GM19240 (cell line): ENCODE measurements around the gene NCMAP.
A peak's percentile ranks its signal among the peaks of the same experiment; 100 is the strongest.

Source experiments
- DNase-seq: peaks from one replicate; pipeline ENCODE4 v3.0.0; 2011; ENCODE audit warnings: low spot score; ENCODE audit not compliant: insufficient read length

NCMAP gene

DNA sequence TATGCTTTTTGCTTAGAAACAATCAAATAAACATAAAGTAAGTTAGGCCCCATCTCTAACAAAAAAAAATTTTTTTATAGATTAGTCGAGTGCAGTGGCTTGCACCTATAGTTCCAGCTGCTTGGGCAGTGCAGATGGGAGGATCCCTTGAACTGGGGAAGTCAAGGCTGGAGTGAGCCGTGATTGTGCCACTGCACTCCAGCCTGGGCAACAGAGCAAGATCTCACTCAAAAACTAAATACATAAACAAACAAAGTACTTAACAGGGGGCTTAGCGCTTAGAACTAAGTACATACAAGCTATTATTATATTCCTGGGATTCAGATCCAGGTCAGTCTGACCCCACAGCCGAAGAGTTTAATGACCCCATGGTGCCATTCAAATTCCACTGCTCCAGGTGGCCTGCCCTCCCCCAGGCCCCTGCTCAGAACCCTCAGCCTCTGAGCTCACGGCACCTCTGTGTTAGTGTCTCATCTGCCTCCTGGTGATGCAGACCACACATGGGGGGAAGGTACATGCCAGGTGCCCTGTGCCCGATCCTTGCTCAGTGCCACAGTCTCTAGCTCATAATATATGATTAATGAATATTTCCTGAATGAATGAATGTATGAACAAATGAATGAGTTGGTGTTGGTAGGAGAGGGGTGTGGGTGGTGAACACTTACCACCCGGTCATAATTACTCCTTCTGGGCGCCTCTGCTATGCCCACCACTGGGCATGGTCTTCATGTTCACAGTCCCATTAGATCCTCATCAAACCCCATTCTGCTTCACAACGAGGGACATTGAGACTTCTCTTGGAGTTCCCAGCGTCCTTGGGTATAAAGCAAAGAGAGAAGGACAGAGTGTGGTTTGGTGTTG lies 14.6 kb downstream of the NCMAP start:
- DNase-seq = no peak

DNA sequence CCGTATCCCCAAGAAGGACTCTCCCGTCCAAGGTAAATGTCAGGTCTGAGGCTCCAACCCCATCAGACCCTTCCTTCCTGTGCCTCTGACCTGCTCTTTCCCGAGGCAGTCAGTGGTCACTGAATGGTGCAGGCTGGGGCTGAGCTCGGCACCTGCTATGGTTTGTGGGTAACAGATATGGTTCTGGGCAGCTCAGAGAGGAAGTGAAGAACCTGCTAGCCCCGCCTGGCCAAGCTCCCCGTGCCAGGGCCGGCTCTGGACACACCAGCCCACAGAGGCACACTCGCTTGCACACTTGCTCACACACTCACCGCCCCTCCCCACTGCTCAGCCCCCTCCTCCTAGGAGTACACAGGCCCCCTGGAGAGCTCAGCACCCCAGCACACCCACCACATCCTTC lies 16.4 kb downstream of the NCMAP start:
- no peak for DNase-seq

DNA sequence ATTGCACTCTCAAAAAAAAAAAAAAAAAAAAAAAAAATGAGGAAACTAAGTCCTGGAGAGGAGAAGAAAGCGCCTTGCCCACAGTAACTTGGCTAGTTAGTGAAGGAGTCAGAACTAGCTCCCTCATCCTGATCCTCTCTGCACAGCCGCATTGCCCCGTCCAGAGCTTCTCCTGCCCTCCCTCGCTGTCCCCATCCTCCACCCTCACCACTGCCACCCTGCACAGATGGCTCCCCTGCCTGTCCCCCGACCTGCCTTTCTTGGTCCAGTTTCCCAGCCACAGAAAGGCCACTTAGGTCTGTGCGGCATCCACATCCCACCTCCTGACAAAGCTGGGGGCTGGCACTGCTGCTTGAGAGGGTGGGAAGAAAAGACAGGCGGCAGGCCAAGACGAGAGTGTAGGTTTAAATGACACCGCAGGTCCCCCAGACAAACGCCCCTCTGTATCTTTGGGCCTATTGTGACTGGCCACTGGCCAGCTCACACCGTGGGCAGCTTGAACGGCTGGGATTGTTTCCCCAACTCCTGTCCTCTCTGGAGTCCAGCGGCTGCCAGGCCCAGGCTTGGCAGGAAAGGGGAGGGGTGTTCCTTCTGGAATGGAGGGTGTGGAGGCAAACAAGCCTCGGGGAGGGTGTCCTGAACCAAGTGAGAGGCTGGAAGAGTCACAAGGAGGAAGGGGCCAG lies 20.2 kb downstream of the NCMAP start:
- no peak for DNase-seq

DNA sequence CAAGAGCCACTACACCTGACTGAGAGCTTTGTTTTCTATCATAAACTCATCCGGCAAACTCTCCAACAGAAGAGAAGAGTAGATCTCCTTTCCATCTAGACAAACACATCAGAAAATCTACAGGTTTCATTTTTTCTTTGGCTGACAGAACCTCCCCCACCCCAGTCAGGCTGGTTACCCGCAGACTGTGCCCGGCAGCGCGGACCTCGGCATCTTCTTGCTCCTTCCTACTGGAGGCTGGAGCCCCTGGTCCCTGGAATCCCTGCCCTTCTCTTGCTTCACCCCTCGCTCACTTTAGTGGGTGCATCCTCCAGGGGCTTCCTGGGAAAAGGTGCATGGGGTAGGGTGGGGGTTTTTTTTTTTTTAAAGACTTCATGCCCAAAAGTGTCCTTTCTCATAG lies 23.0 kb downstream of the NCMAP start:
- no peak for DNase-seq

DNA sequence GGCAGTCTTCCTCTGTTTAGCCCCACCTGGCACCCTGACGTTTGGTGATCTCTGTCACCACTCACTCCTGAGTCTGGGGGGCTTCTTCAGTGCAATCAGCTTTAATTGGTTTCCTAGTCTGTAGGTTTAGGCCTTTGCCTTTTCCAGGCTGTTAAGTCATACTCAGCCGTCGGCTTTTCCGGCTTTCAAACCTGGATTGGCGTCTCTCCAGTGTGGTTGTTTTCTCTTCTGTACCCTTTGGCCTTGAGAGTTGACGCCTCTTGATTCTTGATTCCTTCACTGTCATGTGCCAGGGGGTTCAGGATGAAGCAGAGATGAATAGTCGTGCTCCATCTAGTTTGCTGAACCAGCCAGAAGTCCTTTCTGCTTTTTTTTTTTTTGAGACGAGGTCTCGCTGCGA lies 24.9 kb downstream of the NCMAP start:
- no peak for DNase-seq

DNA sequence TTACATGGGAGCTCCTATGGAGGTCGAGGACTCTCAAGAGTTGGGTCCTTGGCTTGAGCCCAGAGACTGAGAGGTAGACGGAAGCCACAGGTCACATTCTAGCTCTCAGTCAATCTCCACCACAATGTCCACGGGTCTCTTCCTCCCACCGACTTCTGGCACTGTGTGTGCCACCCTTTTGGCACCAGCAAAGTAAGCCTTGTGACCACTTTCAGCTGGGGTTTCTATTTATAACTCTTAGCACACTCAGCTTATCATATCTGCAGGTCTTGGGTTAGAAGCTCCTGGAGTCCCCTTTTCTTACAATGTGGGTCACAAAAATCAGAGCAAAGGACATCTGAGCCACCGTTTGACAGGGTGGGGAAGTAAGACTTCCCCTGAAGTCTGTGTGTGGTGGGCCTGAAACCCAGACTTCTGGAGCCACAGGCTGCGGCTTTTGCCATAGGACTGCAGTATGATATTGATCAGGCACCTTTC lies 28.3 kb downstream of the NCMAP start:
- DNase-seq = no peak

DNA sequence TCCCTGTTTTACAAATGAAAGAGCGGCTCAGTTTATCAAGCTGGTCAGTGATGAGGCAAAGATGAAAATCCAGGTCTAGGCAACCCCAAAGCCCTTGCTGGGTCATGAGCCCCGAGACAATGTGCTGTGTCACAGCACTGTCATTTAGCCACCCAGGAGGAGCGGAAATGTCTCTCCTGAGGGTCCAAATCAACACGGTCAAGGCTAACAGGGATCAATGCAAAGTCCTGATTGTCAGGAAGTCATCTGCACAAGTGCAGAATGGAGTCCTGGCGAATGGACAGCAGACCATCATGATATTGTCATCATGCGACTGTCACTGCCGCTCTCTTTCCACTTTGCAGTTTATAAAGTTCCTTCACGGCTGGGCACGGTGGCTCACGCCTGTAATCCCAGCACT lies 30.2 kb downstream of the NCMAP start:
- DNase-seq = no peak

DNA sequence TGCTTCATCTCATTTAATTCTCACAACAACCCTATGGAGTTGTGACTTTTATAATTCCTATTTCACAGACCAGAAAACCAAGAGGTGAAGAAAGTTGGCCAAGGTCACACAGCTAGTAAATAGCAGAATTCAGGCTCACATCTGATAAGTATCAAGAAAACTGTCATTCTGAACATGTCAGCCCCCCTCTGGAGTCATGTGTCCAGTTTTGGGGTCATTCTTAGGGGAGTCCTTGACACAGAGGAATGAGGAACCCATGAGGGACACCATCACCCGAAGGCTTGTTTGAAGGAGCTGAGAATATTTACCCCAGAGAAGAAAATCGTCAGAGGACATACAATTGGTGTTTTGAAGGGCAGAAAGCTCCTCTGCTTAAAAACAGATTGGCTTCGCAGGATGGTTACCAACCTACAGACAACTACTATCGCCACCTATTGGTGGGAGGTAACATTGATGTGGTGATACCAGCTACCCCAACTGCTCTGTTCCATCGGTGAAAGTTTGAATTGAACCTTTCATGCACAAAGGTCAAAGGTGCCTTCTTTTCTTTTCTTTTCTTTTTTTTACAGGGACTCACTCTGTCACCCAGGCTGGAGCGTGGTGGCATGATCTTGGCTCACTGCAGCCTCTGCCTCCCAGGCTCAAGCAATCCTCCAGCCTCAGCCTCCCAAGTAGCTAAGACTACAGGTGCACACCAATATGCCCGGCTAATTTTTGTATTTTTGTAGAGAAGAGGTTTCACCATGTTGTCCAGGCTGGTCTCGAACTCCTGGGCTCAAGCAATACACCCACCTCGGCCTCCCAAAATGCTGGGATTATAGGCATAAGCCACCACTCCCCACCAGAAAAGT lies 31.3 kb downstream of the NCMAP start:
- peak; percentile 68 for DNase-seq

DNA sequence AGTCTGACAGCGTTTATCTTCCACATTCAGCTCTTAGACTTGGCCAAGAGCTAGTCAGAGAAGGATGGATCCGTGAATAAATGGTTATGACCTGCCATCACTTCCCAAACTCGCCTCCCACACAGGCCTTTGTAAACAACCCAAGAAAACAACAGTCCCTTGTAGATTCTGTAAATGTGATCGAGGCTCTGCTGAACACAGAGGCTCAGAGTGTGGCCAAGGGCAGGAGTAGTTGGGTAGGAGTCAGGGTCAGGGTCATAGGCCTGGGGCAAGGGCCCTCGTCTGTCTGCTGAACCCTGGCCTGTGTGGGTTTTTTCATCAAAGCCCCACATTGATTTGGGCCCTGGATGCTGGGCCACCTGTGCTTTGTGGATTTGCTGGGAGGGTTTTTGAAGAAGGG lies 32.7 kb downstream of the NCMAP start:
- DNase-seq = no peak

DNA sequence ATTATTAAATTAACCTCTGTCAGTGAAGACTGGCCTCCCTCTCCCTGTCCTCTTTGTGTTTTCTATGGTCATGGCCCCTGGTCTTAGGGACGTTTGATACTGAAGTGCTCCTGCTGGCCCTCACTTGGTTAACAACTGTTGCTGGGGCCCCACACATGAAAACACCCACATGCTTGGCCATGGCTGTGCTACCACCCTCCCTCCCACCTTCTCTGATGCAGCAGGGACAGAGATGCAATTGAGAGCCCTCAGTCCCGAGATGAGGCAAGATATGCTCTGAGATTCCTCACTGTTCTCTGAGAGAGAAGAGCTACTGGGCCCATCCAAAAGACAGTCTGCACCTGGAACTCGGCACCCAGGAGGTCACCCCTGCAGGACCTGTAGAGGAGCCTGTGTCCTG lies 33.3 kb downstream of the NCMAP start:
- DNase-seq = no peak

DNA sequence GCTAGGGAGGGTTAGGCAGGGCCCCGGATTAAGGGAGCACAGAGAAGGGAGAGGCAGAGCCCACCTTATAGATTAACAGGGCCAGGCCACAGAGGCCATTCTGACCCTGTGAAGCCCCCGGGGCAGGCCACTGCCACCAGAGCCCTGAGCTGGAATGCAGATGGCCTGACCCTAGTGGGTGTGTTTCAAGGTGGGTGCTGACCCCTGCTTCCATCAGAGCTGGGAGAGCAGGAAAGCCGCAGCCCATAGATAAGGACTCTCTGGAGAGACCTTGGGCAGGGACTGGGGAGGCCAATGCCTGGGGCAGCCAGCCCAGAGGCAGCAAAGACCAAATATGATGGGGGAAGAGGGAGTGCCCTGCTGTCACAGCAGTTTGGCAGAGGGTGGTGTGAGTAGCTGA lies 35.9 kb downstream of the NCMAP start:
- DNase-seq = no peak

DNA sequence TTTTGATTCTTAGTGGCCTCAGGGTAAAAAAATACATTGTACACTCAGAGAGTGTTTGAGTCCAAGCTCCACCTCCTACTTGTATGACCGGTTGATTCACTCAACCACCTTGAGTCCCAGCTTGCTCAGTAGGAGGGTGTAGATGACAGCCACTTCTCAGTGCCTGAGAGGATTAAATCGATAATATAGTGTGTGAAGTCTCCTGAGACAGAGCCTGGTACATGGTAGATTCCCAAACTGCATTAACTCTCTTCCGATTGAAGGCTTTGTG lies 38.4 kb downstream of the NCMAP start:
- no peak for DNase-seq

DNA sequence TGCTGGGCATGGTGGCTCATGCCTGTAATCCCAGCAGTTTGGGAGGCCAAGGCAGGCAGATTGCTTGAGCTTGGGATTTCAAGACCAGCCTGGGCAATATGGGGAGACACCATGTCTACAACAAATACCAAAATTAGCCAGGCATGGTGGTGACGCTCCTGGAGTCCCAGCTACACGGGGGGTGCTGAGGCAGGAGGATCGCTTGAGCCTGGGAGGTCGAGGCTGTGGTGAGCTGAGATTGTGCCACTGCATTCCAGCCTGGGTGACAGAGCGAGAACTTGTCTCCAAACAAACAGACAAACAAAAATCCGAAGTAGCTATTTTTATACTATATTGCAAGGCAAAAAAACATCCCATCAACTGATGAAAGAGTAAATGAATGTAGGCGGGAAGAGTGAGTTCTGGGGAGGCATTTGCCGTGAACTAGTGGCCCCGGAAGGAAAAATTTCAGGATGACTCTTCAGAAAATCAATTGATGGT lies 40.6 kb downstream of the NCMAP start:
- DNase-seq = no peak

DNA sequence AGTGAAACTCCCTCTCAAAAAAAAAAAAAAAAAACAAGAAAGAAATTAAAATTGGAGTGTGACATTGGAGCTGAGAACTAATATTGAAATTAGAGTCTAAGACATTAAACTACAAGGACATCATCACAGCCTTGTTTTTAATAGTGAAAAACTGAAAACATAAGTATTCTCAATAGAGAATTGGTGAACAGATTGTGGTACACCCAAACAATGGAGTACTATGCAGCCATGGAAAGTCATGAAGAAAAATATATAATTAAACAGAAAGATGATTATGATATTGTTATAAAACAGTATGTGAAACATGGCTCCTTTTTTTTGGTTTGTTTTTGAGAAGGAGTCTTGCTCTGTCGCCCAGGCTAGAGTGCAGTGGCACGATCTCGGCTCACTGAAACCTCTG lies 43.4 kb downstream of the NCMAP start:
- DNase-seq = no peak

DNA sequence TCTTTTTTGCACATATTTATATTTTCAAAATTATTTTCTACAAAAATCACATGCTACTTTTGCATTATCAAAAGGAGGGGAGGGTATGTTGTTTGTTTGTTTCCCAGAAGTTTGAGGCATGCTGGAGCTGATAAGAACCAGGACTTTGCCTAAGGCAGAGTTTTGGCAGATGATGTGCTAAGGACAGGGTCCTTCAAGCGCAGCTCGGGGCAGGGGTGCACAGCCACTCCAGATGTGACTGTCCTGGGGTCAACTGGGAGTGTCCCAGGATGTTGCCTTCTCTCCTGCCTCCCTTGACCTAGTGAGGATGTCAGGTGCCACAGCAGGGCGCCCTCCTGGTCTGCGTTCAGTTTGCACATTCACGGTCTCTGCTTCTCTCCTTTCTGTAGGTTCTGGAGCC lies 44.7 kb downstream of the NCMAP start:
- no peak for DNase-seq

DNA sequence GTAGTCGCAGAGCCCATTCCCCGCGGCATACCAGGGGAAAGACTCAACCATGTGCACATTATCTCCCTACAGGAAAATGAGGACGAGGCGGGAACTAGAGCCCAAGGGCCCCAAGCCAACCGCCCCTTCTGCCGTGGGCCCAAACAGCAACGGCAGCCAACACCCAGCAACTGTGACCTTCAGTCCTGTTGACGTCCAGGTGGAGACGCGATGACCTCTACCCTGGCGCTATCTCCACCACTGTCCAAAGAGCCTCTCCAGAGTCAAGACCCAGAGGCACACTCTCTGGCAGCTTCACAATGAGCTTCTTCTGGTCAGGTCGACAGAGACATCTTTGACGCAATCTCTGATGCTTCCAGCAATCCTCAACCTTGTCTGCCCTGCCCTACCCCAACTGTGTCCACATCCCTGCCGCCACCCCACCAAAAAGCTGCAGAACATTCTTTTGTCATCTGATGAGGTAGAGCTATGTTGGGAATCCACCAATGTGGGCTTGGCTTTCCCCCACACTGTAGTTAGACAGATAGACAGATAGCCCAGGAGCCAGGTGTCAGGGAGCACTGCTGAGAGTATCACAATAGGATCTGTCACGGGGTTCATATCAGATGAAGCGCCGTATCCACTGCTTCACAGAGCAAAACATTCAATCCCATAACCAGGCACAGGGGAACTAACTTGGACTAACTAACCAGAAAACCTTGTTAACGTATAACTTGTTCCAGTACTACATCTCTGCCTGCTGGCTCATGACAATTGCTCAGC lies 49.8 kb downstream of the NCMAP start:
- no peak for DNase-seq

DNA sequence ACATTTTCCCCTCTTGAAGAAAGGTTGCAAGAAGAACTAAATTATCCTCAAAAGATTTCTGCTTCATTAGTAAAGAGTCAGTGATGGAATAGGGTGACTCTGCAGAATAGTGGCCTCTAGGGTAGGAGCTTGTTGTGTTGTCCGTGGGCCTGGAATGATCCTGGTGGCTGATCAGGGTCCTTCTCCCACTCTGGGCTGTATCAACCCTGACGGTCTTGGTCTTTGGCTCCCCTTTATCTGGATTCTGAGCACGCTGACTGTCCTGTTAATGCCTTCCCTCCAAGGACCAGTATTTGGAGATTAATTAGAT lies 50.4 kb downstream of the NCMAP start:
- no peak for DNase-seq

DNA sequence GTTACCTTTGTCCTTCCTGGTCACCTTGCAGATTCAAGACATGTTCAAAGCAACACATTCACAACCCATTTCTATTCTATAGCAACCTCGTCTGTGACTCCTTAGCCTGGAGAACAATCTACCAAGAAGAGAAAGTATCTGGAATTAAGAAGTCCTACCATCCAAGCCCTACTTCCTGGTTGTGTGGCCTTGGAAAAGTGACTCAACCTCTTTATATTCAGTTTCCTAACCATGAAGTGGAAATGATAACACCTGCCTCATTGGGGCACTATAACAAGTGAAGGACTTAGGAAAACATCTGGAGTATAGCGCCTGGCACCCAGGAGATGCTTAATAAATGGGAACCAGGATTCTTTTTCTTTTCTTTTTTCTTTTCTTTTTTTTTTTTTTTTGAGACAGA lies 50.7 kb downstream of the NCMAP start:
- no peak for DNase-seq

DNA sequence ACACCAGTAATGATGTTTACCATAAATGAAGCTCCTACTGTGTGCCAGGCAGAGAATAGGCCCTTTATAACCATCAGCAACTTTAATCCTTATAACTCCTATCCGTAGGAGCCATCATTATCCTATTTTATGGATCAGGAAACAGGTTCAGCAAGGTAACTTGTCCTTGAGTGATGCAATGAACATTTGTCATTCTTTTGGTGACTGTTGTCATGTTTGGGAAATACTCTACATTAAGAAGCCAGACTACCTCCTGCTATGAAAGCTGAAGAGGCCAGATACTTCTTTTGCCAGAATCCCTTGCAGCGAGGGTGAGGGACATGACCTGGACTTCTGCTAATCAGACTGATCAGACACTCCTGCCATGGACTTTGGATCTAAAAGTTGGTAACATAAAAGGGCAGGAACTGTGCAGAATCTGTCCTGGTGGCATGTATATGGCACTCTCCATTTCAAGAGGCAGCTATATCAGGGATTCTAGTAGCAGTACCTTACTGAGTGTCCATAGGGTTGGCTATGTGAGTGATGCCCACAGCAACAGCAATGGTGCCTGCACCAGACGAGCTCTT lies 54.1 kb downstream of the NCMAP start:
- no peak for DNase-seq

DNA sequence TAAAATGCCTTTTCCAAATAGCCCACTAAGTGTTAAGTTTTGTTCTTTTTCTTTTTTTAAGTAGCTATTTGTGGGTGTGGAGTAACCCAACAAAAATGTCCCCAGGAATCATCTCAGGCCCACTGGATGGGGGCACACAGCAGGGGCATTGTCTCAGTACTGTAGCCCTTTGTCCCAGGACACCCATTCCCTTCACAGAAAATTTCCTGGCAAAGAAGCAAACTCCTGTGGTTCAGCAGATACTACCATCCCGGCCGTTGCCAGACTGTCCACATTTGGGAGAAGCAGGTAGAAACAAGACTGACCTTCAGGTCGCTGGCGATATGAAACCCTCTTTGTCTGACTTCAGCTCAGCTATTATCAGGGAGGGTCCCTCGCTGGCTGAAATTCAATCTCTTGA lies 63.5 kb downstream of the NCMAP start:
- DNase-seq = no peak

DNA sequence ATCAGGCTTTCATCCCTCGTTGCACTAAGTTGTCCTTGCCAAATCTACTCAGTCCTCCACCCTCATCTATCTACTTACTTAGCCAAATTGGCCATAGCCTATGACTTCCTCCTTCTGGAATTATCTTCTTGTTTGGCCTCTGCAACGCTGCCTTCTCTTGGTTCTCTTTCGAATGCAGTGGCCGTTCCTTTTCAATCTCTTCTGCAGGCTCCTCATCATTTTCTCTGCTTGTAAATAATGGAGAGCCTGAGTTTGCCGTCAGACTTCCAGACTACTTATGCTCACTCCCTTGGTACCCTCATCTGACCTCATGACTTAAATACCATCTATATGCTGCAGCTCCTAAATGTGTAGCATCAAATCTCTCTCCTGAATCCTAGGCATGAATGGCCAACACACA lies 64.8 kb downstream of the NCMAP start:
- DNase-seq = no peak
